Right lobe of liver (tissue), 6 donors: Measurements from ENCODE around the gene METTL25. TPM values are rescaled to one million over a fixed set of nuclear protein-coding genes. Genes with fewer than 3 reads are reported as not detected.

Experiments used
- ATAC-seq, 4 donors: fragments of 200-7000 bp; cut with Tn5 transposase; one replicate each; pipeline ENCODE4 v1.9.1; 2020; ENCODE audit warnings: mild to moderate bottlenecking in 4 of 4, moderate library complexity in 4 of 4
- DNase-seq, 3 donors: peaks; one replicate each; pipeline ENCODE4 v3.0.0-alpha.2; 2020
- H3K27ac ChIP-seq, 3 donors: fragments of 200-600 bp; one replicate each; pipeline ENCODE4 v1.8.0; 2022
- H3K27me3 ChIP-seq, 2 donors: fragments of 200-600 bp; one replicate each; pipeline ENCODE4 v1.8.0; 2022
- H3K36me3 ChIP-seq, 4 donors: fragments of 200-600 bp; sonication (generic) in 1 of 4; one replicate each; pipeline versions ENCODE4 v1.5.1 to v1.8.0; 2017 to 2022; ENCODE audit warnings: control low read depth in 1 of 4
- H3K4me1 ChIP-seq, 4 donors: fragments of 200-600 bp; sonication (generic) in 1 of 4; one replicate each; pipeline versions ENCODE4 v1.5.1 to v1.8.0; 2017 to 2022; ENCODE audit warnings: control low read depth in 1 of 4
- H3K4me3 ChIP-seq, 3 donors: fragments of 200-600 bp; one replicate each; pipeline ENCODE4 v1.8.0; 2022
- H3K9me3 ChIP-seq, 4 donors: fragments of 200-600 bp; sonication (generic) in 1 of 4; one replicate each; pipeline versions ENCODE4 v1.5.1 to v1.8.0; 2017 to 2022; ENCODE audit warnings: control low read depth in 1 of 4
- POLR2A ChIP-seq: fragments of 450-650 bp; IDR thresholded peaks from one replicate; pipeline ENCODE4 v1.6.1; 2017; ENCODE audit warnings: antibody characterized with exemption, mild to moderate bottlenecking
- WGBS: methylation state at CpG from one replicate; pipeline ENCODE4 v1.1.6; 2018; ENCODE audit warnings: low coverage, low lambda C conversion rate; ENCODE audit not compliant: insufficient coverage; ENCODE audit errors: missing lambda C conversion rate; 5-methylcytosine and 5-hydroxymethylcytosine counted together
- intact Hi-C, 2 donors: fragments of 100-400 bp; cut with DNase I; formaldehyde crosslinking; loops; one replicate each; pipeline versions ENCODE4 v1.11.2 to v1.14.1; 2022
- total RNA-seq, 6 experiments: library from RNA; depleted of rRNA in 2 of 6; stranded (reverse); fragments of >200 nt in 2 of 6; fragmentation: NEBNext Ultra II Directional in 3 of 6; extraction: Animal tissue kit (Norgen Biotek cat#: 25700) in 3 of 6; gene quantifications; one replicate each; pipeline versions ENCODE4 v1.1.0 to v1.2.4, GENCODE V29; 2016 to 2023
- TF ChIP-seq, protein P1 (sequence below), 4 donors: fragments of 200-600 bp in 3 of 4; fragments of 450-650 bp in 1 of 4; IDR thresholded peaks; one replicate each; pipeline versions ENCODE4 v1.5.1 to v1.8.0; 2016 to 2022; ENCODE audit warnings: antibody characterized with exemption in 4 of 4, mild to moderate bottlenecking in 2 of 4
- donor health status: DM: no; HTN: yes; CAD: no.
- donor health status: DM: no; HTN: no; CAD: no.
- donor health status: DM: no; HTN: no; CAD: no.
- donor health status: DM: no; HTN: yes; CAD: no.
- donor health status: DM: no; HTN: yes; CAD: no.

METTL25 gene
- total RNA-seq, 6 experiments from 2014 or later = 3.1 to 9.8 (median 5.4) TPM

DNA sequence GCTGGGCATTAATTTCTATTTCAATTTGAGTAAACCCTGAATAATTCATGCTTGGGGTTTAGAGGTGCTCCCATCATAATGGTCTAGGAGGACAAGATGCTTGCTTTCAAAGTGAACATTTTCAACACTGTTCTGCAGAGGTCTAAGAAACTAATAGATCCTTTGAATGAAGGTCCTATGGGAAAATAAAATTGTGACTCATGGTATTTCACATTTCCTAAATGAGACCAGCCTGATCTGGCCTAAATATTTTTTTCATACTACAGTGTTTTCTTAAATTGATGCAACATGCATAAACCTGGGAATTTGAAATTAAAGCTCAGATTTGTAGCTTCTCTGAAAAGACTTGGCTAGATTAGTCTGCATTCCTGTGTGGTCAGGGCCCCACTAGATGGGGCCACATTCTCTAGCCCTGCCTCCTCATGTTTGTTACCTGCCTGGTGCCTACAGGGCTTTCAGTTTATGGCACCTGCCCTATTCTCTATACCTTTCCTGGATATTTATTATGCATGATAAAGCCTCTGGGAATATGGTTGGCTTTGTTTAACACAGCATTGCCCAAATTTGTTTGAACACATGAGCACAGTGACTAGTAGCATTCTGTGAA, 112.7 kb downstream of the METTL25 start:
- no peaks in the 10 kb centered on the region for H3K27me3 ChIP-seq
- H3K4me3 ChIP-seq = no peak overlapping the region
- H3K36me3 ChIP-seq = no peaks in the 10 kb centered on the region
- no peak for TF ChIP-seq POLR2A
- TF ChIP-seq, protein P1, sequence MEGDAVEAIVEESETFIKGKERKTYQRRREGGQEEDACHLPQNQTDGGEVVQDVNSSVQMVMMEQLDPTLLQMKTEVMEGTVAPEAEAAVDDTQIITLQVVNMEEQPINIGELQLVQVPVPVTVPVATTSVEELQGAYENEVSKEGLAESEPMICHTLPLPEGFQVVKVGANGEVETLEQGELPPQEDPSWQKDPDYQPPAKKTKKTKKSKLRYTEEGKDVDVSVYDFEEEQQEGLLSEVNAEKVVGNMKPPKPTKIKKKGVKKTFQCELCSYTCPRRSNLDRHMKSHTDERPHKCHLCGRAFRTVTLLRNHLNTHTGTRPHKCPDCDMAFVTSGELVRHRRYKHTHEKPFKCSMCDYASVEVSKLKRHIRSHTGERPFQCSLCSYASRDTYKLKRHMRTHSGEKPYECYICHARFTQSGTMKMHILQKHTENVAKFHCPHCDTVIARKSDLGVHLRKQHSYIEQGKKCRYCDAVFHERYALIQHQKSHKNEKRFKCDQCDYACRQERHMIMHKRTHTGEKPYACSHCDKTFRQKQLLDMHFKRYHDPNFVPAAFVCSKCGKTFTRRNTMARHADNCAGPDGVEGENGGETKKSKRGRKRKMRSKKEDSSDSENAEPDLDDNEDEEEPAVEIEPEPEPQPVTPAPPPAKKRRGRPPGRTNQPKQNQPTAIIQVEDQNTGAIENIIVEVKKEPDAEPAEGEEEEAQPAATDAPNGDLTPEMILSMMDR (IDR thresholded peaks at IDR 0.05) = no peak
- intact Hi-C loops = no loop called here
- no peak overlapping the region for H3K27ac ChIP-seq
- H3K4me1 ChIP-seq = no peaks in the 10 kb centered on the region
- H3K9me3 ChIP-seq = no peaks in the 10 kb centered on the region
- no peak for DNase-seq
- no peak for ATAC-seq

GRCh38 chr12:82473111-82473754, 114.9 kb downstream of the METTL25 start:
- ATAC-seq = no peak
- no peaks in the 10 kb centered on the region for H3K36me3 ChIP-seq
- H3K4me1 ChIP-seq = no peaks in the 10 kb centered on the region
- TF ChIP-seq POLR2A = no peak
- TF ChIP-seq, protein P1 (IDR thresholded peaks at IDR 0.05) = no peak
- no peak for DNase-seq
- H3K4me3 ChIP-seq = no peak overlapping the region
- no peaks in the 10 kb centered on the region for H3K9me3 ChIP-seq
- no peak overlapping the region for H3K27ac ChIP-seq
- intact Hi-C loops = no loop called here
- no peaks in the 10 kb centered on the region for H3K27me3 ChIP-seq
- WGBS = 93% methylated on average over 2 of the region's 8 CpGs

GRCh38 chr12:82474181-82474797, 116.0 kb downstream of the METTL25 start:
- H3K36me3 ChIP-seq = no peaks in the 10 kb centered on the region
- H3K27ac ChIP-seq = no peak overlapping the region
- 86% methylated on average over 2 of the region's 2 CpGs for WGBS
- no peak for ATAC-seq
- H3K4me1 ChIP-seq = no peaks in the 10 kb centered on the region
- no peaks in the 10 kb centered on the region for H3K9me3 ChIP-seq
- TF ChIP-seq, protein P1 (IDR thresholded peaks at IDR 0.05) = no peak
- TF ChIP-seq POLR2A = no peak
- intact Hi-C loops = no loop called here
- H3K4me3 ChIP-seq = no peak overlapping the region
- H3K27me3 ChIP-seq = no peaks in the 10 kb centered on the region
- no peak for DNase-seq

- H3K27me3 ChIP-seq = no peaks in the 10 kb centered on the region
- TF ChIP-seq, protein P1 (IDR thresholded peaks at IDR 0.05) = no peak
- no peak for TF ChIP-seq POLR2A
- H3K27ac ChIP-seq = no peak overlapping the region
- no peaks in the 10 kb centered on the region for H3K9me3 ChIP-seq
- H3K4me3 ChIP-seq = no peak overlapping the region
- H3K4me1 ChIP-seq = no peaks in the 10 kb centered on the region
- ATAC-seq (no peak), DNase-seq (no peak)
- intact Hi-C loops = no loop called here
- 85% methylated on average over 2 of the region's 2 CpGs for WGBS
- H3K36me3 ChIP-seq = no peaks in the 10 kb centered on the region
These were observed 116.5 kb downstream of the METTL25 start for GRCh38 chr12:82474798-82475184.
